Mesenchymal stem cell (in vitro differentiated cells and primary cell): ENCODE results near the gene SLC9A9.

Experiments used
- DNase-seq: peaks from one replicate; pipeline ENCODE4 v3.0.0-alpha.2; 2013
- H2AFZ ChIP-seq: one replicate; pipeline ENCODE4 v1.6.1; 2013; ENCODE audit warnings: low read depth, mild to moderate bottlenecking, control low read depth, inconsistent platforms, low read length, moderate library complexity
- H2AK5ac ChIP-seq: 2 replicates; pipeline ENCODE4 v1.6.1; 2013; ENCODE audit warnings: low read length, moderate library complexity, mild to moderate bottlenecking, inconsistent platforms; ENCODE audit not compliant: severe bottlenecking
- H2BK120ac ChIP-seq: one replicate; pipeline ENCODE4 v1.6.1; 2013; ENCODE audit warnings: low read depth, mild to moderate bottlenecking, inconsistent platforms, low read length, moderate library complexity
- H2BK12ac ChIP-seq, 2 experiments: one replicate each; pipeline ENCODE4 v1.6.1; 2013; ENCODE audit warnings: inconsistent platforms in 2 of 2, low read length in 2 of 2, mild to moderate bottlenecking in 2 of 2, moderate library complexity in 2 of 2, control low read depth in 1 of 2
- H2BK15ac ChIP-seq: one replicate; pipeline ENCODE4 v1.6.1; 2013; ENCODE audit warnings: mild to moderate bottlenecking, low read depth, inconsistent platforms; ENCODE audit not compliant: poor library complexity, severe bottlenecking
- H2BK5ac ChIP-seq: 2 replicates; pipeline ENCODE4 v1.6.1; 2013; ENCODE audit warnings: low read depth, mild to moderate bottlenecking, low read length, control low read depth, inconsistent platforms; ENCODE audit not compliant: poor library complexity, severe bottlenecking
- H3K14ac ChIP-seq, 2 experiments: one replicate each; pipeline ENCODE4 v1.6.1; 2013; ENCODE audit warnings: inconsistent platforms in 2 of 2, low read length in 2 of 2, control low read depth in 1 of 2, mild to moderate bottlenecking in 1 of 2, moderate library complexity in 1 of 2
- H3K18ac ChIP-seq, 2 experiments: one replicate each; pipeline ENCODE4 v1.6.1; 2013; ENCODE audit warnings: inconsistent platforms in 2 of 2, low read length in 2 of 2, control low read depth in 1 of 2, low read depth in 1 of 2, mild to moderate bottlenecking in 1 of 2
- H3K23ac ChIP-seq, 2 experiments: one replicate each; pipeline ENCODE4 v1.6.1; 2013; ENCODE audit warnings: inconsistent platforms in 2 of 2, low read length in 2 of 2, mild to moderate bottlenecking in 2 of 2, moderate library complexity in 2 of 2, control low read depth in 1 of 2
- H3K27ac ChIP-seq: 2 replicates; pipeline ENCODE4 v1.5.1; 2013; ENCODE audit warnings: mild to moderate bottlenecking, moderate library complexity, low read length, control low read depth, inconsistent platforms; ENCODE audit not compliant: poor library complexity, severe bottlenecking
- H3K27me3 ChIP-seq, 2 experiments: 2 replicates each; pipeline versions ENCODE4 v1.6.1 to v1.7.0; 2013; ENCODE audit warnings: low read length in 2 of 2, mild to moderate bottlenecking in 2 of 2, moderate library complexity in 2 of 2, control low read depth in 1 of 2, inconsistent platforms in 1 of 2; ENCODE audit not compliant: control insufficient read depth in 1 of 2, insufficient read depth in 1 of 2
- H3K36me3 ChIP-seq, 2 experiments: 2 replicates each; pipeline versions ENCODE4 v1.6.1 to v1.7.0; 2013; ENCODE audit warnings: low read length in 2 of 2, control low read depth in 1 of 2, inconsistent platforms in 1 of 2, low read depth in 1 of 2, mild to moderate bottlenecking in 1 of 2; ENCODE audit not compliant: insufficient read depth in 2 of 2, control insufficient read depth in 1 of 2
- H3K4ac ChIP-seq, 2 experiments: one replicate each; pipeline ENCODE4 v1.6.1; 2013; ENCODE audit warnings: inconsistent platforms in 2 of 2, low read length in 2 of 2, mild to moderate bottlenecking in 2 of 2, moderate library complexity in 2 of 2, control low read depth in 1 of 2, low read depth in 1 of 2
- H3K4me1 ChIP-seq: 2 replicates; pipeline ENCODE4 v1.6.1; 2013; ENCODE audit warnings: low read depth, low read length, control low read depth; ENCODE audit not compliant: control insufficient read depth, insufficient read depth
- H3K4me2 ChIP-seq: 2 replicates; pipeline ENCODE4 v1.6.1; 2013; ENCODE audit warnings: low read length, mild to moderate bottlenecking, inconsistent platforms; ENCODE audit not compliant: poor library complexity, severe bottlenecking
- H3K4me3 ChIP-seq, 2 experiments: 2 replicates each; pipeline versions ENCODE4 v1.5.1 to v1.7.0; 2013; ENCODE audit warnings: low read length in 2 of 2, mild to moderate bottlenecking in 2 of 2, control low read depth in 1 of 2, low read depth in 1 of 2; ENCODE audit not compliant: insufficient read depth in 1 of 2
- H3K79me1 ChIP-seq: replicated peaks from 2 replicates; pipeline ENCODE4 v1.6.1; 2013; ENCODE audit warnings: mild to moderate bottlenecking, control low read depth, low read length, inconsistent platforms; ENCODE audit not compliant: poor library complexity, severe bottlenecking
- H3K9ac ChIP-seq: 2 replicates; pipeline ENCODE4 v1.7.0; 2013; ENCODE audit warnings: mild to moderate bottlenecking, low read length, moderate library complexity
- H3K9me3 ChIP-seq: 2 replicates; pipeline ENCODE4 v1.7.0; 2013; ENCODE audit warnings: mild to moderate bottlenecking, low read length; ENCODE audit not compliant: control insufficient read depth
- H4K8ac ChIP-seq: one replicate; pipeline ENCODE4 v1.6.1; 2013; ENCODE audit warnings: inconsistent platforms, mild to moderate bottlenecking, low read length, moderate library complexity
- H4K91ac ChIP-seq: one replicate; pipeline ENCODE4 v1.6.1; 2013; ENCODE audit warnings: mild to moderate bottlenecking, low read length, inconsistent platforms
- WGBS: methylation state at CpG from one replicate; pipeline ENCODE4 v1.1.7; 2013; ENCODE audit warnings: mixed read lengths; 5-methylcytosine and 5-hydroxymethylcytosine counted together

The SLC9A9 gene

DNA sequence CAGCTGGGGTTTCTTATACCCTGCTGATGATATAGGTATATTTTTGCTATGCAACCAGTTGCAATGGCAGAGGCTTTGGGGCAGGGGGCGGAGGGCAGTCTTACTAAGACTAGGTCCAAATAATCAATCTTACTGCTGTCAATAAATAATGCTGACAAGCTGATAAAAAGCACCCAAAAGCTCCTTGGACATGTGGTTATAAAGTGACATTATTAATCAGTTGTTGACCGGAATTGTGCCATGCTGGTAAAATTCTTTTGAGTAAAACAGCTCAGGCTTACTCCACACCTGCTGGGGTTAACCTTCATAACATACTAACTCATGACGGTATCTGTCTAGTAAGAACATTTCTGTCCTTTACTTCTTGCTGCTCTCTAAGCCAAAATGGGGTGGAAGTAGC lies 626.8 kb downstream of the SLC9A9 start:
- 100% methylated on average over 1 of the region's 3 CpGs for WGBS
- H3K4ac ChIP-seq, result no peak overlapping the region
- H3K4me2 ChIP-seq, result no peak overlapping the region
- no peak overlapping the region for H4K91ac ChIP-seq
- H3K9ac ChIP-seq, result no peak overlapping the region
- no peak for DNase-seq
- no peak overlapping the region for H2BK12ac ChIP-seq
- no peaks in the 10 kb centered on the region for H3K36me3 ChIP-seq
- H3K79me1 ChIP-seq, result no peaks in the 10 kb centered on the region
- no peak overlapping the region for H3K14ac ChIP-seq
- H3K9me3 ChIP-seq, result no peaks in the 10 kb centered on the region
- H2BK5ac ChIP-seq, result no peak overlapping the region
- no peak overlapping the region for H3K4me3 ChIP-seq
- H2BK15ac ChIP-seq, result no peak overlapping the region
- no peak overlapping the region for H2AFZ ChIP-seq
- H3K27ac ChIP-seq, result no peak overlapping the region
- H3K27me3 ChIP-seq, result no peaks in the 10 kb centered on the region
- no peak overlapping the region for H2BK120ac ChIP-seq
- no peak overlapping the region for H3K23ac ChIP-seq
- no peak overlapping the region for H3K18ac ChIP-seq
- no peak overlapping the region for H4K8ac ChIP-seq
- no peaks in the 10 kb centered on the region for H3K4me1 ChIP-seq
- H2AK5ac ChIP-seq, result no peak overlapping the region

- no peak overlapping the region for H3K4me2 ChIP-seq
- H3K4me3 ChIP-seq, result no peak overlapping the region
- no peak overlapping the region for H3K27ac ChIP-seq
- no peak overlapping the region for H2BK15ac ChIP-seq
- H2AK5ac ChIP-seq, result no peak overlapping the region
- no peaks in the 10 kb centered on the region for H3K36me3 ChIP-seq
- H2BK12ac ChIP-seq, result no peak overlapping the region
- no peak overlapping the region for H4K91ac ChIP-seq
- no peak overlapping the region for H3K18ac ChIP-seq
- 100% methylated on average over 3 of the region's 3 CpGs for whole genome bisulfite sequencing
- H4K8ac ChIP-seq, result no peak overlapping the region
- no peak overlapping the region for H3K14ac ChIP-seq
- no peaks in the 10 kb centered on the region for H3K9me3 ChIP-seq
- H3K9ac ChIP-seq, result no peak overlapping the region
- H3K4me1 ChIP-seq, result no peaks in the 10 kb centered on the region
- no peak overlapping the region for H3K23ac ChIP-seq
- no peaks in the 10 kb centered on the region for H3K27me3 ChIP-seq
- H3K79me1 ChIP-seq, result no peaks in the 10 kb centered on the region
- H2AFZ ChIP-seq, result no peak overlapping the region
- no peak for DNase-seq
- no peak overlapping the region for H3K4ac ChIP-seq
- H2BK5ac ChIP-seq, result no peak overlapping the region
- H2BK120ac ChIP-seq, result no peak overlapping the region
Measured at GRCh38 chr3:143220741-143221140, 627.5 kb downstream of the SLC9A9 start.

DNA sequence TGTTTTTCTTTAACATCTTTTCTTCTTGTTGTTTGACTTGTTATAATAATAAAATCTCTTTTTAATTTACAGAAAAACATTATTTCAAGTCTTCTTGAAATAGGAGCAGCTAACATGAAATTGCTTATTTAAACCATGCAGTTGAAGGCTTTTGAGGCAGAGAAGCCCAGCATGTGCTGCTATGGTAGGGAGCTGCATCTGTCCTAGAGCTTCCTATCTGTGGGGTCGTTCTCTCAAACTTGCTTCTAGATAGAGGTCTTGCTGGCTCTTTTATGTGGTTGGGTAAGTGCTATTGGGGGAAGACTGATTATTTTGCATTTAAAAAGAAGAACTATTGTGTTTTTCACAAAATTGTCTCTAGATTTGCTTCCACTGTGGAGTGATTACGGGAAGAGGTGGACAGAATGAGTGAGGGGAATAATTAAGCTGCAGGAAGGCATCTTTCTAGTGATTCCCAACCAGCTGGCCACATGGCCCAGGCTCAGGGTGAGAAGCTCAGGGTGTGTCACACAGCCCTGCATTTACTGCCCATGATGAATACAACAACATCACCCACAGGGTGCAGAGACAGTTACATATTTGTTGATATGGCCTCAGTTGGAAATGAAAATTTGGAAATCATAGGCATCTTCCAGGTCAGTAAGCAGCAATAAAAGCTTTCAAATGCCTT lies 630.0 kb downstream of the SLC9A9 start:
- Histone ChIP-seq H3K27ac (no peak overlapping the region), H3K4me3 (no peak overlapping the region), H3K9me3 (no peaks in the 10 kb centered on the region), H3K23ac (no peak overlapping the region), H3K27me3 (no peaks in the 10 kb centered on the region), H3K4ac (no peak overlapping the region), H3K9ac (no peak overlapping the region), H3K79me1 (no peaks in the 10 kb centered on the region), H2BK5ac (no peak overlapping the region), H4K8ac (no peak overlapping the region), H2BK15ac (no peak overlapping the region), H3K14ac (no peak overlapping the region), H3K4me2 (no peak overlapping the region), H2BK12ac (no peak overlapping the region), H4K91ac (no peak overlapping the region), H2BK120ac (no peak overlapping the region), H2AK5ac (no peak overlapping the region), H3K36me3 (no peaks in the 10 kb centered on the region), H2AFZ (no peak overlapping the region), H3K18ac (no peak overlapping the region), H3K4me1 (no peaks in the 10 kb centered on the region)
- WGBS, result 75% methylated on average over 2 of the region's 2 CpGs
- DNase-seq, result no peak

- Histone ChIP-seq H2BK5ac (no peak overlapping the region), H3K4me2 (no peak overlapping the region), H3K4me1 (no peaks in the 10 kb centered on the region), H3K14ac (no peak overlapping the region), H3K9me3 (no peaks in the 10 kb centered on the region), H2BK12ac (no peak overlapping the region), H3K9ac (no peak overlapping the region), H2BK15ac (no peak overlapping the region), H3K4ac (no peak overlapping the region), H4K91ac (no peak overlapping the region), H2BK120ac (no peak overlapping the region), H3K36me3 (no peaks in the 10 kb centered on the region), H2AK5ac (no peak overlapping the region), H3K27ac (no peak overlapping the region), H3K4me3 (no peak overlapping the region), H3K23ac (no peak overlapping the region), H2AFZ (no peak overlapping the region), H3K79me1 (no peaks in the 10 kb centered on the region), H3K27me3 (no peaks in the 10 kb centered on the region), H3K18ac (no peak overlapping the region), H4K8ac (no peak overlapping the region)
- no peak for DNase-seq
Measured at GRCh38 chr3:143217283-143217682, 631.0 kb downstream of the SLC9A9 start.
